Colonic mucosa (tissue), 4 donors: ENCODE results near the gene MRPL4. TPM values are rescaled to one million over a fixed set of nuclear protein-coding genes. Genes with fewer than 3 reads are reported as not detected.
"Not testable (repeated sequence)": the region's sequence is repeated elsewhere in the genome, so short reads cannot be mapped to it uniquely, and the experiment has no call there.

Source experiments
- DNase-seq: peaks from one replicate; pipeline ENCODE4 v3.0.0-alpha.2; 2020
- H3K27ac ChIP-seq: fragments of 200-600 bp; one replicate; pipeline ENCODE4 v1.8.0; 2021
- H3K27me3 ChIP-seq: fragments of 200-600 bp; one replicate; pipeline ENCODE4 v1.8.0; 2021
- H3K36me3 ChIP-seq: fragments of 200-600 bp; one replicate; pipeline ENCODE4 v1.8.0; 2021
- H3K4me1 ChIP-seq: fragments of 200-600 bp; one replicate; pipeline ENCODE4 v1.8.0; 2021; ENCODE audit warnings: mild to moderate bottlenecking
- H3K4me3 ChIP-seq: fragments of 200-600 bp; one replicate; pipeline ENCODE4 v1.8.0; 2021
- H3K9ac ChIP-seq, 2 donors: one replicate each; pipeline ENCODE4 v1.7.0; 2013; ENCODE audit warnings: control low read depth in 2 of 2, low read depth in 2 of 2, low read length in 2 of 2
- H3K9me3 ChIP-seq: fragments of 200-600 bp; one replicate; pipeline ENCODE4 v1.8.0; 2021
- CTCF ChIP-seq: fragments of 200-600 bp; IDR thresholded peaks from one replicate; pipeline ENCODE4 v1.8.0; 2022; ENCODE audit warnings: antibody characterized with exemption, mild to moderate bottlenecking
- intact Hi-C: fragments of 100-400 bp; cut with DNase I; formaldehyde crosslinking; loops from one replicate; pipeline ENCODE4 v1.14.1; 2022
- total RNA-seq, 2 donors: library from RNA; stranded (reverse); fragmentation: NEBNext Ultra II Directional in 1 of 2; extraction: Animal tissue kit (Norgen Biotek cat#: 25700) in 1 of 2; gene quantifications; one replicate each; pipeline ENCODE4 v1.2.1, GENCODE V29; 2021
- donor health status: healthy.
- donor health status: DM: no; HTN: no; CAD: no.
- donor health status: DM: no; HTN: no; CAD: no.

MRPL4 gene
- total RNA-seq, 2 donors from 2014 or later, result 48.9 to 116 TPM

GRCh38 chr19:10230861-10231611 lies 21.0 kb upstream of the MRPL4 start, which contains the start of gene S1PR2:
Gene S1PR2, minus strand, starts transcription at chr19:10231331. Its CDS starts 6,426 bp downstream, at chr19:10224905.
- H3K36me3 ChIP-seq, result no peaks in the 10 kb centered on the region
- peak within 1 kb of the TSS; percentile 91 to 99 for H3K9ac ChIP-seq
- H3K9me3 ChIP-seq, result no peaks in the 10 kb centered on the region
- peak within 1 kb of the TSS; percentile 71 for H3K4me3 ChIP-seq
- no peaks in the 10 kb centered on the region for H3K4me1 ChIP-seq
- no peak for TF ChIP-seq CTCF
- peak; percentile 78 for DNase-seq
- peak within 1 kb of the TSS; percentile 78 for H3K27ac ChIP-seq
- intact Hi-C loops, result no loop called here
- no peaks in the 10 kb centered on the region for H3K27me3 ChIP-seq

DNA sequence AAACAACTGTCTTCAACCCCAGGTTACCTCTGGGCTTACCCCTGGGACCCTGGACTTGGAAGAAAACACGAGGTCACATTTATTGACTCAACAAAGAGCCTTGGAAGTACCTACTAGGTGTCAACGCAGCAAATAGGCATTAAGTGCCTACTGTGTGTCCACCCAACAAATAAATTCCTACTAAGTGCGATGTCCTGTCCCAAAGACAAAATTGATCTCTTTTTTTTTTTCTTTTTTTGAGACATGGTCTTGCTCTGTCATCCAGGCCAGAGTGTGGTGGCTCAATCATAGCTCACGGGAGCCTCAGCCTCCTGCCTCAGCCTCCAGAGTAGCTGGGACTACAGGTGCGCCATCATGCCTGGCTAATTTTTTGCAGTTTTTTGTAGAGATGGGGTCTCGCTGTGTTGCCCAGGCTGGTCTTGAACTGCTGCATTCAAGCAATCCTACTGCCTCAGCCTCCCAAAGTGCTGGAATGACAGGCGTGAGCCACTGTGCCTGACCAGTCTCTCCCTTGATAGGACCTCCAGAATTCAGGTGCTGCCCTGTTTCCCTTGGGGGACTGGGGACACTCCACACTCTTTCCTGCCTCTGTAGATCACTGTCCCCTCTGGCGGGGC lies 20.3 kb upstream of the MRPL4 start:
- Histone ChIP-seq H3K4me3 (peak overlapping the region; percentile 71), H3K9me3 (no peaks in the 10 kb centered on the region), H3K36me3 (no peaks in the 10 kb centered on the region), H3K9ac (no peak overlapping the region), H3K4me1 (no peaks in the 10 kb centered on the region), H3K27me3 (no peaks in the 10 kb centered on the region), H3K27ac (peak overlapping the region; percentile 78)
- DNase-seq, result no peak
- TF ChIP-seq CTCF, result no peak
- intact Hi-C loops, result no loop called here

GRCh38 chr19:10233946-10234345 lies 18.1 kb upstream of the MRPL4 start:
- Histone ChIP-seq H3K27me3 (no peaks in the 10 kb centered on the region), H3K27ac (no peak overlapping the region), H3K4me1 (no peaks in the 10 kb centered on the region), H3K9ac (no peak overlapping the region), H3K9me3 (no peaks in the 10 kb centered on the region), H3K4me3 (no peak overlapping the region), H3K36me3 (no peaks in the 10 kb centered on the region)
- no peak for DNase-seq
- no peak for TF ChIP-seq CTCF
- intact Hi-C loops, result no loop called here

DNA sequence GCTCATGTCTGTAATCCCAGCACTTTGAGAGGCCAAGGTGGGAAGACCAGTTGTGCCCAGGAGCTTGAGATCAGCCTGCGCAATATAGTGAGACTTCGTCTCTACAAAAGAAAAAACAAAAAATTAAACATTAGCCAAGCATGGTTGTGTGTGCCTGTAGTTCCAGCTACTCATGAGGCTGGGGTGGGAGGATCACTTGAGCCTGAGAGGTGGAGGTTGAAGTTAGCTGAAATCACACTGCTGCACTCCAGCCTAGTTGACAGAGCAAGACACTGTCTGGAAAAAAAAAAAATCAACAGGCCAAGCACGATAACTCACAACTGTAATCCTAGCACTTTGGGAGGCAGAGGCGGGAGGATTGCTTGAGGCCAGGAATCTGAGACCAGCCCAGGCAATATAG lies 17.0 kb upstream of the MRPL4 start:
- no peaks in the 10 kb centered on the region for H3K9me3 ChIP-seq
- H3K4me1 ChIP-seq, result no peaks in the 10 kb centered on the region
- no peak overlapping the region for H3K27ac ChIP-seq
- H3K4me3 ChIP-seq, result no peak overlapping the region
- intact Hi-C loops, result no loop called here
- H3K27me3 ChIP-seq, result no peaks in the 10 kb centered on the region
- TF ChIP-seq CTCF, result no peak
- no peaks in the 10 kb centered on the region for H3K36me3 ChIP-seq
- no peak overlapping the region for H3K9ac ChIP-seq
- no peak for DNase-seq

GRCh38 chr19:10235409-10235808 lies 16.6 kb upstream of the MRPL4 start:
- H3K9ac ChIP-seq, DNase-seq, H3K4me1 ChIP-seq, H3K36me3 ChIP-seq, H3K4me3 ChIP-seq, H3K27me3 ChIP-seq, H3K9me3 ChIP-seq, intact Hi-C loops: not testable (repeated sequence)
- peak overlapping the region; percentile 40 for H3K27ac ChIP-seq

- Histone ChIP-seq H3K9me3 (no peaks in the 10 kb centered on the region), H3K27ac (peak overlapping the region; percentile 53), H3K4me3 (no peak overlapping the region), H3K9ac (no peak overlapping the region), H3K36me3 (no peaks in the 10 kb centered on the region), H3K27me3 (no peaks in the 10 kb centered on the region), H3K4me1 (no peaks in the 10 kb centered on the region)
- no peak for TF ChIP-seq CTCF
- intact Hi-C loops, result no loop called here
- no peak for DNase-seq
Measured at GRCh38 chr19:10237702-10238101, 14.3 kb upstream of the MRPL4 start.
